ENCODE results near the gene FAM114A2. TPM values are rescaled to one million over a fixed set of nuclear protein-coding genes. Genes with fewer than 3 reads are reported as not detected.
"Not testable (repeated sequence)": the region's sequence is repeated elsewhere in the genome, so short reads cannot be mapped to it uniquely, and the experiment has no call there.

Gene FAM114A2
- total RNA-seq, 5 donors from 2014 or later (not counting 1 experiment from before 2014, with no cell fraction given) = 28.4 to 37.3 (median 34.5) TPM

GRCh38 chr5:154025951-154026350 is 12.8 kb downstream of the FAM114A2 start:
- Mint-ChIP-seq H3K27ac (no peak overlapping the region), H3K9me3 (no peaks in the 10 kb centered on the region), H3K4me1 (peaks cover 5 to 8% (median 8%) of the 10 kb centered on the region in 3 donors), H3K27me3 (no peaks in the 10 kb centered on the region), H3K4me3 (no peak overlapping the region), H3K36me3 (peaks cover 66% of the 10 kb centered on the region)
- Histone ChIP-seq H3K4me1 (ENCODE audit: control insufficient read depth in 1 of 2, extremely low read depth in 1 of 2, insufficient read depth in 2 of 2, low read length in 2 of 2) (no peaks in the 10 kb centered on the region), H3K9me3 (no peaks in the 10 kb centered on the region), H3K4me3 (ENCODE audit: control insufficient read depth in 1 of 2, extremely low read depth in 1 of 2, low read length in 1 of 2) (no peak overlapping the region), H3K27ac (ENCODE audit: low read length) (no peak overlapping the region), H3K36me3 (ENCODE audit: control insufficient read depth in 2 of 2, extremely low read depth in 1 of 2, insufficient read depth in 1 of 2, low read length in 1 of 2) (peaks cover 0 to 34% of the 10 kb centered on the region in 2 donors), H3K27me3 (replicated peaks in 1 of 2; ENCODE audit: control insufficient read depth in 2 of 2, extremely low read depth in 1 of 2, insufficient read depth in 2 of 2, low read length in 1 of 2) (no peaks in the 10 kb centered on the region)
- ChIA-PET POLR2A (interaction anchor here in 1 of 2 donors (0.9 kb wide), 1 partner anchor 10 kb away, joined by 3 read pairs; no protein-coding TSS in a partner anchor), CTCF (no interaction called here)
- ATAC-seq (replicated peaks in 1 of 4) (no peak), DNase-seq (no peak)

DNA sequence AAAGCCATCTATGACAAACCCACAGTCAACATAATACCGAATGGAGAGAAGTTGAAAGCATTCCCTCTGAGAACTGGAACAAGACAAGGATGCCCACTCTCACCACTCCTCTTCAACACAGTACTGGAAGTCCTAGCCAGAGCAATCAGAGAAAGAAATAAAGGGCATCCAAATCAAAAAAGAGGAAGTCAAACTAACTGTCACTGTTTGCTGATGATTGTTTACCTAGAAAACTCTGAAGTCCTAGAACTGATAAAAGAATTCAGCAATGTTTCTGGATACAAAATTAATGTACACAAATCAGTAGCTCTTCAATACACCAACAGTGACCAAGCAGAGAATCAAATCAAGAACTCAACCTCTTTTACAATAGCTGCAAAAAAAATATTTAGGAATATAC is 19.8 kb downstream of the FAM114A2 start:
- H3K9me3 Mint-ChIP-seq; CTCF ChIA-PET; H3K4me3 ChIP-seq (ENCODE audit: control insufficient read depth in 1 of 2, extremely low read depth in 1 of 2, low read length in 1 of 2); H3K27me3 Mint-ChIP-seq; H3K27ac ChIP-seq (ENCODE audit: low read length); ATAC-seq (replicated peaks in 1 of 4); H3K4me3 Mint-ChIP-seq; H3K4me1 ChIP-seq (ENCODE audit: control insufficient read depth in 1 of 2, extremely low read depth in 1 of 2, insufficient read depth in 2 of 2, low read length in 2 of 2); H3K27ac Mint-ChIP-seq; H3K9me3 ChIP-seq; POLR2A ChIA-PET; DNase-seq; H3K27me3 ChIP-seq (replicated peaks in 1 of 2; ENCODE audit: control insufficient read depth in 2 of 2, extremely low read depth in 1 of 2, insufficient read depth in 2 of 2, low read length in 1 of 2): not testable (repeated sequence)
- no CpG with 5 or more reads among the region's 1 CpG for WGBS (ENCODE audit: insufficient coverage)
- H3K36me3 Mint-ChIP-seq = peaks cover 91% of the 10 kb centered on the region
- H3K4me1 Mint-ChIP-seq = peaks cover 22 to 41% (median 22%) of the 10 kb centered on the region in 3 donors
- H3K36me3 ChIP-seq (ENCODE audit: control insufficient read depth in 2 of 2, extremely low read depth in 1 of 2, insufficient read depth in 1 of 2, low read length in 1 of 2) = peaks cover 0 to 21% of the 10 kb centered on the region in 2 donors

- H3K27ac ChIP-seq (ENCODE audit: low read length) = no peak overlapping the region
- no peak for ATAC-seq (replicated peaks in 1 of 4)
- no peaks in the 10 kb centered on the region for H3K4me1 ChIP-seq (ENCODE audit: control insufficient read depth in 1 of 2, extremely low read depth in 1 of 2, insufficient read depth in 2 of 2, low read length in 2 of 2)
- H3K4me3 ChIP-seq (ENCODE audit: control insufficient read depth in 1 of 2, extremely low read depth in 1 of 2, low read length in 1 of 2) = no peak overlapping the region
- ChIA-PET POLR2A (no interaction called here), CTCF (no interaction called here)
- H3K27me3 ChIP-seq (replicated peaks in 1 of 2; ENCODE audit: control insufficient read depth in 2 of 2, extremely low read depth in 1 of 2, insufficient read depth in 2 of 2, low read length in 1 of 2) = no peaks in the 10 kb centered on the region
- H3K27ac Mint-ChIP-seq = no peak overlapping the region
- H3K4me3 Mint-ChIP-seq = no peak overlapping the region
- peaks cover 4 to 30% of the 10 kb centered on the region in 2 donors for H3K36me3 ChIP-seq (ENCODE audit: control insufficient read depth in 2 of 2, extremely low read depth in 1 of 2, insufficient read depth in 1 of 2, low read length in 1 of 2)
- no peaks in the 10 kb centered on the region for H3K27me3 Mint-ChIP-seq
- H3K4me1 Mint-ChIP-seq = peaks cover 11 to 29% (median 12%) of the 10 kb centered on the region in 3 donors
- no peak for DNase-seq
- no peaks in the 10 kb centered on the region for H3K9me3 ChIP-seq
- peaks cover 0 to 3% (median 0%) of the 10 kb centered on the region in 3 donors for H3K9me3 Mint-ChIP-seq
- H3K36me3 Mint-ChIP-seq = peaks cover 86% of the 10 kb centered on the region
- 100% methylated on average over 1 of the region's 4 CpGs for WGBS (ENCODE audit: insufficient coverage)
These were observed 23.5 kb downstream of the FAM114A2 start for GRCh38 chr5:154015071-154015693.

DNA sequence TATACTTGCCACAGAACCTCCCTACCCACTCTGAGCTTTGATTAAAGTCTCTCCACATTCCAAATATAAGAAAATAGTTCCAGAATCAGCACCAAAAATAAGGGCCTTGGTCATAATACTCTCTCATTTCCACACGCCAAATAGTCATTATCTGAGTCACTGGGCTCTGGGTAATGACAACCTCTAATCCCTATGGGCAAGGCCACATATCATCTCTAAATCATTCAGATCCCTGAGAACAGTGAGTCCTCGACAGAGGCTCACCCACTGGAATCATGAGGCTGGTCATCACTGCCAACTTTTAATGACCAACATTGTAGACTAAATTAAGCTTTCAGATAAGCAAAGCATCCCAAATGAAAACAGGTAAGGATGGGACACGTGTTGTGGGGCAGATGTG is 28.1 kb downstream of the FAM114A2 start:
- H3K9me3 ChIP-seq = no peaks in the 10 kb centered on the region
- H3K4me3 Mint-ChIP-seq = no peak overlapping the region
- H3K27ac Mint-ChIP-seq = no peak overlapping the region
- no peak overlapping the region for H3K27ac ChIP-seq (ENCODE audit: low read length)
- peaks cover 4 to 28% of the 10 kb centered on the region in 2 donors for H3K36me3 ChIP-seq (ENCODE audit: control insufficient read depth in 2 of 2, extremely low read depth in 1 of 2, insufficient read depth in 1 of 2, low read length in 1 of 2)
- no peaks in the 10 kb centered on the region for H3K4me1 ChIP-seq (ENCODE audit: control insufficient read depth in 1 of 2, extremely low read depth in 1 of 2, insufficient read depth in 2 of 2, low read length in 2 of 2)
- CTCF ChIA-PET = no interaction called here
- DNase-seq (no peak), ATAC-seq (replicated peaks in 1 of 4) (no peak)
- POLR2A ChIA-PET = no interaction called here
- peaks cover 0 to 5% (median 0%) of the 10 kb centered on the region in 3 donors for H3K4me1 Mint-ChIP-seq
- WGBS (ENCODE audit: insufficient coverage) = 67% methylated on average over 1 of the region's 3 CpGs
- H3K27me3 Mint-ChIP-seq = no peaks in the 10 kb centered on the region
- no peak overlapping the region for H3K4me3 ChIP-seq (ENCODE audit: control insufficient read depth in 1 of 2, extremely low read depth in 1 of 2, low read length in 1 of 2)
- H3K9me3 Mint-ChIP-seq = no peaks in the 10 kb centered on the region
- no peaks in the 10 kb centered on the region for H3K27me3 ChIP-seq (replicated peaks in 1 of 2; ENCODE audit: control insufficient read depth in 2 of 2, extremely low read depth in 1 of 2, insufficient read depth in 2 of 2, low read length in 1 of 2)
- peaks cover 72% of the 10 kb centered on the region for H3K36me3 Mint-ChIP-seq

DNA sequence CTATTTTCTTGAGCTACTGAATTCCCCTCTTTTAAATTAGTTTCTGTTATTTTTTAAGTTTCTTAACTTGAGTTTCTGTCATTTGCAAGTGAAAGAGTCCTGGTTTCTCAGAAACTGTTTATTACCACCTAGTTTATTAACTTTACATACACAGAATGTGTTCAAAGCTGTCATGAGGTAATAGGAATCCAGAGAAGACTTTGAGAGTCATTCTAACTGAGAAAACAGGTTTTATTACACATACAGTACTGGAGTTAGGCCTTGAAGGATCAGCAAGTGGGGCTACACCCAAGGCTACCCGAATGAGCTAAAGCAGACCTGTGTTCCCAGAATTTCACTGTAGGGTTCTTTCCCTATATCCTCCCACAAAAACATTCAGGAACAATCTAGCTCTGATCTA is 33.1 kb downstream of the FAM114A2 start:
- ChIA-PET CTCF (no interaction called here), POLR2A (no interaction called here)
- Mint-ChIP-seq H3K9me3 (no peaks in the 10 kb centered on the region), H3K27me3 (no peaks in the 10 kb centered on the region), H3K36me3 (peaks cover 58% of the 10 kb centered on the region), H3K27ac (no peak overlapping the region), H3K4me1 (no peaks in the 10 kb centered on the region), H3K4me3 (no peak overlapping the region)
- Histone ChIP-seq H3K9me3 (no peaks in the 10 kb centered on the region), H3K4me1 (ENCODE audit: control insufficient read depth in 1 of 2, extremely low read depth in 1 of 2, insufficient read depth in 2 of 2, low read length in 2 of 2) (no peaks in the 10 kb centered on the region), H3K27ac (ENCODE audit: low read length) (no peak overlapping the region), H3K36me3 (ENCODE audit: control insufficient read depth in 2 of 2, extremely low read depth in 1 of 2, insufficient read depth in 1 of 2, low read length in 1 of 2) (peaks cover 4 to 13% of the 10 kb centered on the region in 2 donors), H3K4me3 (ENCODE audit: control insufficient read depth in 1 of 2, extremely low read depth in 1 of 2, low read length in 1 of 2) (no peak overlapping the region), H3K27me3 (replicated peaks in 1 of 2; ENCODE audit: control insufficient read depth in 2 of 2, extremely low read depth in 1 of 2, insufficient read depth in 2 of 2, low read length in 1 of 2) (no peaks in the 10 kb centered on the region)
- no CpG with 5 or more reads among the region's 1 CpG for WGBS (ENCODE audit: insufficient coverage)
- ATAC-seq (replicated peaks in 1 of 4) = no peak
- no peak for DNase-seq

GRCh38 chr5:154002511-154003020 is 36.1 kb downstream of the FAM114A2 start:
- ATAC-seq (replicated peaks in 1 of 4) = no peak
- 83% methylated on average over 5 of the region's 7 CpGs for WGBS (ENCODE audit: insufficient coverage)
- H3K4me3 ChIP-seq (ENCODE audit: control insufficient read depth in 1 of 2, extremely low read depth in 1 of 2, low read length in 1 of 2) = no peak overlapping the region
- no peaks in the 10 kb centered on the region for H3K27me3 ChIP-seq (replicated peaks in 1 of 2; ENCODE audit: control insufficient read depth in 2 of 2, extremely low read depth in 1 of 2, insufficient read depth in 2 of 2, low read length in 1 of 2)
- peaks cover 0 to 20% of the 10 kb centered on the region in 2 donors for H3K36me3 ChIP-seq (ENCODE audit: control insufficient read depth in 2 of 2, extremely low read depth in 1 of 2, insufficient read depth in 1 of 2, low read length in 1 of 2)
- no peak overlapping the region for H3K27ac ChIP-seq (ENCODE audit: low read length)
- no peak for DNase-seq
- H3K27me3 Mint-ChIP-seq = no peaks in the 10 kb centered on the region
- H3K36me3 Mint-ChIP-seq = peaks cover 57% of the 10 kb centered on the region
- no peaks in the 10 kb centered on the region for H3K4me1 Mint-ChIP-seq
- no peaks in the 10 kb centered on the region for H3K4me1 ChIP-seq (ENCODE audit: control insufficient read depth in 1 of 2, extremely low read depth in 1 of 2, insufficient read depth in 2 of 2, low read length in 2 of 2)
- POLR2A ChIA-PET = interaction anchor here in 1 of 2 donors (0.7 kb wide), 1 partner anchor 204 kb away, joined by 5 read pairs; no protein-coding TSS in a partner anchor
- CTCF ChIA-PET = no interaction called here
- H3K9me3 ChIP-seq = no peaks in the 10 kb centered on the region
- no peak overlapping the region for H3K27ac Mint-ChIP-seq
- H3K4me3 Mint-ChIP-seq = no peak overlapping the region
- H3K9me3 Mint-ChIP-seq = peaks cover 0 to 5% (median 0%) of the 10 kb centered on the region in 3 donors

Measured in T-cell (primary cell).